HFFc6 (cell line): ENCODE data around the gene FBXW4. TPM values are rescaled to one million over a fixed set of nuclear protein-coding genes. Genes with fewer than 3 reads are reported as not detected.

Experiments
- DNase-seq: peaks from one replicate; pipeline ENCODE4 v3.0.0-alpha.2; 2018
- H3K27ac Mint-ChIP-seq: 2 replicates; pipeline ENCODE4 v1.8.0; 2020; ENCODE audit warnings: mild to moderate bottlenecking, mixed read lengths
- H3K27me3 Mint-ChIP-seq: 2 replicates; pipeline ENCODE4 v1.8.0; 2021; ENCODE audit warnings: mild to moderate bottlenecking, moderate library complexity, mixed read lengths; ENCODE audit not compliant: insufficient read depth
- H3K36me3 Mint-ChIP-seq: 2 replicates; pipeline ENCODE4 v1.8.0; 2021; ENCODE audit warnings: low read depth, mixed read lengths
- H3K4me1 Mint-ChIP-seq: 2 replicates; pipeline ENCODE4 v1.8.0; 2020; ENCODE audit warnings: low read depth, mixed read lengths
- H3K4me3 Mint-ChIP-seq: 2 replicates; pipeline ENCODE4 v1.8.0; 2020; ENCODE audit warnings: mild to moderate bottlenecking, moderate library complexity, mixed read lengths
- H3K9me3 Mint-ChIP-seq: 2 replicates; pipeline ENCODE4 v1.8.0; 2020; ENCODE audit warnings: mild to moderate bottlenecking, mixed read lengths
- total RNA-seq, 6 experiments: library from RNA; stranded (reverse); fragmentation: NEBNext Ultra II Directional; extraction: Animal tissue kit (Norgen Biotek cat#: 25700); gene quantifications; 2 replicates in 1 of 6; 3 replicates in 5 of 6; pipeline ENCODE4 v1.2.3, GENCODE V29; 2021
- TF ChIP-seq, protein P1 (sequence below): fragments of 200-600 bp; sonication (generic); IDR thresholded peaks from 2 replicates; pipeline ENCODE4 v1.5.0; 2021; ENCODE audit warnings: antibody characterized with exemption, mild to moderate bottlenecking

FBXW4 gene
- total RNA-seq, 6 experiments from 2014 or later = 22.9 to 33.3 (median 28.8) TPM

DNA sequence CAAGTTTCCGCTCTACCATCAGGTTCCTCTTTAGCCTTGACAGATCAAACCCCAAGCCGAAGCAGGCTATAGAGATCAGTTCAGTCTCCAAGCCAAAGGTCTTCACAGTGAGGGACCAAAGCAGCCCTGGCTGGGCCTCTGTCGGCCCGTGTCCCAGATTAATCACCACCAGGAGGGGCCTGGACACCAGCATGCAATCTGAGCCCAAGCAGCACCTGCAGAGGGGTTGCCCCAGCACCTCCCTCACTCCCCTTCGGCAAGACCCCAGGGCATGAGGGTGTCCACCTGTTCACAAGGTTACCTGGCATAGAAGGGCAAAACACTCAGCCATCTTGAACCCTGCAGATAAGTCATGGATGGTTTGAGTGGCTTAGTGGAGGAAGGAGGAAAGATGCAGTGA lies 36.0 kb downstream of the FBXW4 start:
- no peak overlapping the region for H3K27ac Mint-ChIP-seq

DNA sequence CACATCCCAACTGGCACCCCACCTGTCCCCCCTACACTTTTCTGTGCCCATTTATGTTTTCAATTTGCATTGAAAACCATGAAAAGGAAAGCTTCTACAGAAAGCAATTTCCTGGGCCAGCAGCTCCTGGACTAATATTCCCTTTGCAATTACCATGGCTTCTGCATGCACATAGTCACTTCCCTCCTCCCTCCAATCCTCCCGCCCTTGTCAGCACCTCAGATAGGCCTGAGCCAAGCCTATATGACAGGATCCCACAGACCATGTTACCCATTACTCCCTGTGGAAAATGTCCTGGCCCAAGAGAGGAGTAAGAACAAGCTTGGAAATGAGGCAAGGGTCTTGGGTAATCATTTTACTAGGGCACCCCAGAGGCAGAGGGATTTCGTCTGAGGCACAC lies 38.1 kb downstream of the FBXW4 start:
- no peaks in the 10 kb centered on the region for H3K9me3 Mint-ChIP-seq
- TF ChIP-seq, protein P1, sequence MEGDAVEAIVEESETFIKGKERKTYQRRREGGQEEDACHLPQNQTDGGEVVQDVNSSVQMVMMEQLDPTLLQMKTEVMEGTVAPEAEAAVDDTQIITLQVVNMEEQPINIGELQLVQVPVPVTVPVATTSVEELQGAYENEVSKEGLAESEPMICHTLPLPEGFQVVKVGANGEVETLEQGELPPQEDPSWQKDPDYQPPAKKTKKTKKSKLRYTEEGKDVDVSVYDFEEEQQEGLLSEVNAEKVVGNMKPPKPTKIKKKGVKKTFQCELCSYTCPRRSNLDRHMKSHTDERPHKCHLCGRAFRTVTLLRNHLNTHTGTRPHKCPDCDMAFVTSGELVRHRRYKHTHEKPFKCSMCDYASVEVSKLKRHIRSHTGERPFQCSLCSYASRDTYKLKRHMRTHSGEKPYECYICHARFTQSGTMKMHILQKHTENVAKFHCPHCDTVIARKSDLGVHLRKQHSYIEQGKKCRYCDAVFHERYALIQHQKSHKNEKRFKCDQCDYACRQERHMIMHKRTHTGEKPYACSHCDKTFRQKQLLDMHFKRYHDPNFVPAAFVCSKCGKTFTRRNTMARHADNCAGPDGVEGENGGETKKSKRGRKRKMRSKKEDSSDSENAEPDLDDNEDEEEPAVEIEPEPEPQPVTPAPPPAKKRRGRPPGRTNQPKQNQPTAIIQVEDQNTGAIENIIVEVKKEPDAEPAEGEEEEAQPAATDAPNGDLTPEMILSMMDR = no peak
- no peaks in the 10 kb centered on the region for H3K4me1 Mint-ChIP-seq
- DNase-seq = no peak
- peaks cover 6% of the 10 kb centered on the region for H3K36me3 Mint-ChIP-seq
- H3K27ac Mint-ChIP-seq = no peak overlapping the region
- no peak overlapping the region for H3K4me3 Mint-ChIP-seq
- peaks cover under 1% of the 10 kb centered on the region; the same call in 1 of the 2 replicates for H3K27me3 Mint-ChIP-seq

More for the DNA sequence above, 36.0 kb downstream of the FBXW4 start:
- H3K9me3 Mint-ChIP-seq = no peaks in the 10 kb centered on the region
- H3K4me1 Mint-ChIP-seq = no peaks in the 10 kb centered on the region
- no peak for DNase-seq
- H3K36me3 Mint-ChIP-seq = peaks cover 6% of the 10 kb centered on the region
- H3K4me3 Mint-ChIP-seq = no peak overlapping the region
- TF ChIP-seq, protein P1 = no peak
- H3K27me3 Mint-ChIP-seq = 0 out of 2 replicates have a peak, but pooled peaks cover 1% of the 10 kb centered on the region

DNA sequence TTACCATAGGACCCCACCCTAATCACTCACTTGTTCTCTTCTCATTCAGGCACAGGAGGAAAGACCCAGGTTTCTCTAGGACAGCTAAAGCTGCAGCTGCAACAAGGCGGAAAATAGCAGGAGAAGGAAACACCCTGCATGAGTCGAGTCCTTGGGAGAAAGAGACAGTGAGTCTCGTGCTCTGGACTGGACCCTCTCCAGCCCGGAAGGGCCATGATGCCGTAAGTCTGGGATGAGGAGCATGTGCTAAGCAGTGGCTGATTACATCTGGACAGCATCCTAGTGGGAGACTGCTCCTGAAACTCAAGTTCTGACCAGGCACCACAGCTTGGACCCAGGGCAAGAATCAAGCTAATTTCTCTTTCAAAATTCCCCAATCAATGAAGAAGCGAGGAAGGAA lies 39.4 kb downstream of the FBXW4 start:
- no peak overlapping the region for H3K4me3 Mint-ChIP-seq
- H3K27me3 Mint-ChIP-seq = peaks cover 2% of the 10 kb centered on the region; the same call in 1 of the 2 replicates
- TF ChIP-seq, protein P1 = no peak
- H3K4me1 Mint-ChIP-seq = no peaks in the 10 kb centered on the region
- DNase-seq = no peak
- H3K27ac Mint-ChIP-seq = no peak overlapping the region
- H3K36me3 Mint-ChIP-seq = peaks cover 6% of the 10 kb centered on the region
- no peaks in the 10 kb centered on the region for H3K9me3 Mint-ChIP-seq

DNA sequence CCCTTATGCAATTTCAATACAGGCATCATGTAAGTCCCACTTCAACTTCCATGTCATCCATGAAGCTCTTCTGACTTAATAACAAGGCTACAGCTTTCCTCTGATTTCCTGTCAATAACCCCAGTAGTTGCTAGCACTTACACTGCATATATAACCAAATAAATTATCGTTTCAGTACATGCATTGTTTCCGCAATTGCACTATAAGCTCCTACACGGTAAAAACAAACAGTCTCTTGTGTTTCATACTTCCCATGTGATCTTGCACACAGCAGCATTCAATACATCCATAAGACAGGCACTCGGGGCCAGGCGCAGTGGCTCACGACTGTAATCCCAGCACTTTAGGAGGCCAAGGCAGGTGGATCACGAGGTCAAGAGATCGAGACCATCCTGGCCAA lies 41.4 kb downstream of the FBXW4 start:
- peaks cover 4% of the 10 kb centered on the region for H3K27me3 Mint-ChIP-seq
- H3K36me3 Mint-ChIP-seq = peaks cover 6% of the 10 kb centered on the region

DNA sequence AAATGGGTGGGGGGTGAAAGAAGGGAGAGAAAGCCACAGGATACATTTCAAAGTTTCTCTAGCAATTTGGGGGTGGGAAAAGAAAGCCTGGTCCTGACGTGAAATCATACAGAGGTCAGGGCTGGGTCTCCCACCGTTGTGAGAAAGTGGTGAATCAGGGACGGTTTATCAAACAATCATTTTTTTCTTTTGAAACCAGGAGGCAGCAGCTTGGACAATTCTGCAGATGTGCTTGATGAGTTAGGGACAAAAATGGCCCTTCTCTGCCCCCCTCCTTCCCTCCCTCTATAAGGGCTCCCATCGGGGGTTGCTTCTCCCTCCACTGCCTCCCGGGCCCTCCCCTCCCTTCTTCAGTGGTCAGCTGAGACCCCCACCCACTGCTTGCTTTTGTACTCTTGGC lies 43.6 kb downstream of the FBXW4 start:
- Mint-ChIP-seq H3K4me3 (no peak overlapping the region), H3K27me3 (peaks cover 4% of the 10 kb centered on the region), H3K4me1 (no peaks in the 10 kb centered on the region), H3K36me3 (no peaks in the 10 kb centered on the region), H3K27ac (no peak overlapping the region), H3K9me3 (no peaks in the 10 kb centered on the region)
- TF ChIP-seq, protein P1 = no peak
- DNase-seq = no peak

More for the DNA sequence above, 41.4 kb downstream of the FBXW4 start:
- H3K9me3 Mint-ChIP-seq = no peaks in the 10 kb centered on the region
- H3K4me1 Mint-ChIP-seq = no peaks in the 10 kb centered on the region
- TF ChIP-seq, protein P1 = no peak
- H3K4me3 Mint-ChIP-seq = no peak overlapping the region
- no peak for DNase-seq
- no peak overlapping the region for H3K27ac Mint-ChIP-seq

DNA sequence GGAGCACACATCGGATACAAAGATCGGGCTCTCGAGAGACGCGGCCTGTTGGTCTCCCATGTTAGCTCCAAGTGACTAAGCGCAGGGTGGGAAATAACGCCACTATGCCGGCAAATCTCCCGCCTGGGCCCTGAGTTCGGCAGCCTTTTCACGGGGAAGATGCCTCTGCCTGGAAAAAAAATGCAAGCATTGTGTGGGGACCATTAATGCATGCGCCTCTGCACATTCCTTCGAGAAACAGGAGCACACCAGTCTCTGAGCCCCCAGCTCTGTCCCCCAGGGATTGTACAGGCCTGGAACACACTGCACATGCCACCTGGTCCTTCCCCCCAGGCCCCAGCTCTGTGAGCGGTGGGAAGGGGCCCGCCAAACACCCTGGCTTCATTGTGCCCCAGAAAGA lies 44.1 kb downstream of the FBXW4 start:
- Mint-ChIP-seq H3K27ac (no peak overlapping the region), H3K27me3 (peaks cover 4% of the 10 kb centered on the region), H3K4me3 (no peak overlapping the region), H3K36me3 (no peaks in the 10 kb centered on the region), H3K4me1 (no peaks in the 10 kb centered on the region), H3K9me3 (no peaks in the 10 kb centered on the region)
- TF ChIP-seq, protein P1 = no peak
- DNase-seq = no peak
